Measurements from ENCODE around the gene SLC16A11. TPM values are rescaled to one million over a fixed set of nuclear protein-coding genes. Genes with fewer than 3 reads are reported as not detected.

The SLC16A11 gene
- total and polyA plus RNA-seq, 10 of the 15 experiments (the other 5 are each of a cell fraction or from before 2014, with no cell fraction given) = 0.11 to 2.7 (median 0.84) TPM

DNA sequence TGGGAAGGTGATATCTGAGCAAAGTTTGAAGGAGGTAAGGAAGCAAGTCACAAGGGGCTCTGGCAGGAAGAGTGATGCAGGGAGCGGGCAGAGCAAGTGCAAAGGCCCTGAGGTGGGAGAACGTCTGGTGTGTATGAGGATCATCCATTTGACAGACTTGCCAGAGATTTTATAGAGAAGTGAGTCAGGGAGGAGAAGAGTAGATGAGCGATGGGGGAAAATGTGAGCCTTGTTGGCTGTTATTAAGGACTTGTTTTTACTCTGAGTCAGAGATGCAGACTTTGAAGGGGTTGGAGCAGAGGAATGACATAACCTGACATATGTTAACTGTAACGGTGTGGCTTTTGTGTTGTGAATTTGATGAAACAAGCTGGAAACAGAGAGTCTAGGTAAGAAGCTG is 39.7 kb upstream of the SLC16A11 start:
- Histone ChIP-seq H3K79me2 (ENCODE audit: control insufficient read depth, insufficient read depth, low read length) (no peaks in the 10 kb centered on the region), H3K4me2 (ENCODE audit: control insufficient read depth, insufficient read depth) (no peak overlapping the region), H3K27me3 (replicated peaks in 1 of 2; ENCODE audit: control insufficient read depth in 2 of 2, insufficient read depth in 2 of 2, low read length in 1 of 2) (no peaks in the 10 kb centered on the region), H3K27ac (ENCODE audit: control insufficient read depth, insufficient read depth) (no peak overlapping the region), H3K36me3 (ENCODE audit: control insufficient read depth in 2 of 2, insufficient read depth in 2 of 2, low read length in 1 of 2) (no peaks in the 10 kb centered on the region), H3K4me3 (no peak overlapping the region), H2AFZ (ENCODE audit: control insufficient read depth, low read depth, low read length) (no peak overlapping the region), H4K20me1 (ENCODE audit: control insufficient read depth, insufficient read depth) (no peaks in the 10 kb centered on the region), H3K4me1 (ENCODE audit: control insufficient read depth, insufficient read depth, low read length) (no peaks in the 10 kb centered on the region), H3K9ac (ENCODE audit: control insufficient read depth, insufficient read depth, low read length) (no peak overlapping the region), H3K9me3 (replicated peaks; ENCODE audit: control insufficient read depth, insufficient read depth, low read length) (no peaks in the 10 kb centered on the region)
- intact Hi-C loops (cut with micrococcal nuclease; ENCODE audit: unreplicated experiment) (no loop called here), in situ Hi-C loops (cut with MboI) (no loop called here)
- ChIA-PET SMC1A (ENCODE audit: uncharacterized antibody, unreplicated experiment) (no interaction called here), CTCF (no interaction called here), RAD21 (ENCODE audit: unreplicated experiment) (no interaction called here), POLR2A (no interaction called here)
- no peak for TF ChIP-seq USF2 (IDR thresholded peaks at IDR 0.05; ENCODE audit: borderline replicate concordance, low read depth, low read length)
- no peak for TF ChIP-seq CBX3 (IDR thresholded peaks at IDR 0.05; ENCODE audit: borderline replicate concordance, low read depth)
- TF ChIP-seq SREBF1 (IDR thresholded peaks at IDR 0.05; ENCODE audit: low read length) = no peak
- no peak for TF ChIP-seq ETV6 (conservative IDR thresholded peaks at IDR 0.05 in 1 of 2, IDR thresholded peaks at IDR 0.05 in 1 of 2; ENCODE audit: borderline replicate concordance in 1 of 2, low read depth in 1 of 2)
- TF ChIP-seq, protein P1, sequence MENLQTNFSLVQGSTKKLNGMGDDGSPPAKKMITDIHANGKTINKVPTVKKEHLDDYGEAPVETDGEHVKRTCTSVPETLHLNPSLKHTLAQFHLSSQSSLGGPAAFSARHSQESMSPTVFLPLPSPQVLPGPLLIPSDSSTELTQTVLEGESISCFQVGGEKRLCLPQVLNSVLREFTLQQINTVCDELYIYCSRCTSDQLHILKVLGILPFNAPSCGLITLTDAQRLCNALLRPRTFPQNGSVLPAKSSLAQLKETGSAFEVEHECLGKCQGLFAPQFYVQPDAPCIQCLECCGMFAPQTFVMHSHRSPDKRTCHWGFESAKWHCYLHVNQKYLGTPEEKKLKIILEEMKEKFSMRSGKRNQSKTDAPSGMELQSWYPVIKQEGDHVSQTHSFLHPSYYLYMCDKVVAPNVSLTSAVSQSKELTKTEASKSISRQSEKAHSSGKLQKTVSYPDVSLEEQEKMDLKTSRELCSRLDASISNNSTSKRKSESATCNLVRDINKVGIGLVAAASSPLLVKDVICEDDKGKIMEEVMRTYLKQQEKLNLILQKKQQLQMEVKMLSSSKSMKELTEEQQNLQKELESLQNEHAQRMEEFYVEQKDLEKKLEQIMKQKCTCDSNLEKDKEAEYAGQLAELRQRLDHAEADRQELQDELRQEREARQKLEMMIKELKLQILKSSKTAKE (IDR thresholded peaks at IDR 0.05; ENCODE audit: low read depth, poor library complexity, severe bottlenecking) = no peak
- no peak for TF ChIP-seq BRCA1 (IDR thresholded peaks at IDR 0.05; ENCODE audit: low read depth, low read length)
- no peak for TF ChIP-seq SIN3A (IDR thresholded peaks at IDR 0.05; ENCODE audit: low read depth, low read length)
- no peak for TF ChIP-seq PRDM15 (CRISPR knock-in tag; IDR thresholded peaks at IDR 0.05)
- no peak for TF ChIP-seq IRF3 (IDR thresholded peaks at IDR 0.05)
- no TSS peak for BruUV-seq (replicated peaks)
- FAIRE-seq (no peak), DNase-seq (ENCODE audit: low read depth, low spot score) (no peak), ATAC-seq (no peak)
- 17% methylated on average over 4 of the region's 4 CpGs for WGBS (ENCODE audit: insufficient coverage, insufficient replicate concordance, low lambda C conversion rate, missing lambda C conversion rate)

Measured in GM12878 (cell line).